Measurements from ENCODE around the gene BAIAP2L1.
"Not testable (repeated sequence)": the region's sequence is repeated elsewhere in the genome, so short reads cannot be mapped to it uniquely, and the experiment has no call there.

Gene BAIAP2L1

GRCh38 chr7:98396768-98397167, 4.1 kb downstream of the BAIAP2L1 start:
- peaks cover 7% of the 10 kb centered on the region for H3K36me3 ChIP-seq (ENCODE audit: insufficient read depth, insufficient read length, low read length)
- H3K9me3 ChIP-seq (ENCODE audit: insufficient read depth, low read length): peaks cover 16% of the 10 kb centered on the region; the same call in 1 of the 2 replicates
- TF ChIP-seq SUZ12 (IDR thresholded peaks at IDR 0.05; ENCODE audit: extremely low read depth, insufficient read depth, insufficient read length) (no peak), YY1 (IDR thresholded peaks at IDR 0.05; ENCODE audit: insufficient read depth, insufficient read length) (no peak), ZNF274 (IDR thresholded peaks at IDR 0.05; ENCODE audit: low read depth, low read length) (no peak)
- no peaks in the 10 kb centered on the region for H3K27me3 ChIP-seq (ENCODE audit: insufficient read depth, insufficient read length)
- no peak overlapping the region for H3K9ac ChIP-seq (ENCODE audit: insufficient read length, low read depth)
- no peak for DNase-seq (ENCODE audit: low read depth, low spot score)
- no peaks in the 10 kb centered on the region for H3K4me1 ChIP-seq (ENCODE audit: insufficient read depth, insufficient read length)
- H3K4me3 ChIP-seq (ENCODE audit: insufficient read length, low read depth): no peak overlapping the region

- Histone ChIP-seq H3K4me3 (ENCODE audit: insufficient read length, low read depth) (no peak overlapping the region), H3K27me3 (ENCODE audit: insufficient read depth, insufficient read length) (no peaks in the 10 kb centered on the region), H3K36me3 (ENCODE audit: insufficient read depth, insufficient read length, low read length) (peaks cover 7% of the 10 kb centered on the region), H3K4me1 (ENCODE audit: insufficient read depth, insufficient read length) (no peaks in the 10 kb centered on the region), H3K9me3 (ENCODE audit: insufficient read depth, low read length) (peaks cover 16% of the 10 kb centered on the region; the same call in 1 of the 2 replicates), H3K9ac (ENCODE audit: insufficient read length, low read depth) (no peak overlapping the region)
- TF ChIP-seq ZNF274 (IDR thresholded peaks at IDR 0.05; ENCODE audit: low read depth, low read length): no peak
- no peak for TF ChIP-seq SUZ12 (IDR thresholded peaks at IDR 0.05; ENCODE audit: extremely low read depth, insufficient read depth, insufficient read length)
- TF ChIP-seq YY1 (IDR thresholded peaks at IDR 0.05; ENCODE audit: insufficient read depth, insufficient read length): no peak
- DNase-seq (ENCODE audit: low read depth, low spot score): no peak
These were observed 4.9 kb downstream of the BAIAP2L1 start for GRCh38 chr7:98395951-98396350.

GRCh38 chr7:98395481-98395880, 5.4 kb downstream of the BAIAP2L1 start:
- Histone ChIP-seq H3K4me3 (ENCODE audit: insufficient read length, low read depth) (no peak overlapping the region), H3K9ac (ENCODE audit: insufficient read length, low read depth) (no peak overlapping the region), H3K4me1 (ENCODE audit: insufficient read depth, insufficient read length) (no peaks in the 10 kb centered on the region), H3K27me3 (ENCODE audit: insufficient read depth, insufficient read length) (no peaks in the 10 kb centered on the region), H3K36me3 (ENCODE audit: insufficient read depth, insufficient read length, low read length) (peaks cover 7% of the 10 kb centered on the region), H3K9me3 (ENCODE audit: insufficient read depth, low read length) (peaks cover 16% of the 10 kb centered on the region; the same call in 1 of the 2 replicates)
- no peak for DNase-seq (ENCODE audit: low read depth, low spot score)
- TF ChIP-seq ZNF274 (IDR thresholded peaks at IDR 0.05; ENCODE audit: low read depth, low read length): no peak
- TF ChIP-seq YY1 (IDR thresholded peaks at IDR 0.05; ENCODE audit: insufficient read depth, insufficient read length): no peak
- no peak for TF ChIP-seq SUZ12 (IDR thresholded peaks at IDR 0.05; ENCODE audit: extremely low read depth, insufficient read depth, insufficient read length)

- no peak for DNase-seq (ENCODE audit: low read depth, low spot score)
These were observed 6.5 kb downstream of the BAIAP2L1 start for GRCh38 chr7:98394377-98394836.

GRCh38 chr7:98387544-98388226, 13.2 kb downstream of the BAIAP2L1 start:
- Histone ChIP-seq H3K36me3 (ENCODE audit: insufficient read depth, insufficient read length, low read length) (peaks cover 7% of the 10 kb centered on the region), H3K27me3 (ENCODE audit: insufficient read depth, insufficient read length) (no peaks in the 10 kb centered on the region), H3K4me3 (ENCODE audit: insufficient read length, low read depth) (no peak overlapping the region), H3K9ac (ENCODE audit: insufficient read length, low read depth) (no peak overlapping the region), H3K9me3 (ENCODE audit: insufficient read depth, low read length) (no peaks in the 10 kb centered on the region), H3K4me1 (ENCODE audit: insufficient read depth, insufficient read length) (no peaks in the 10 kb centered on the region)
- DNase-seq (ENCODE audit: low read depth, low spot score): no peak
- no peak for TF ChIP-seq YY1 (IDR thresholded peaks at IDR 0.05; ENCODE audit: insufficient read depth, insufficient read length)

More at GRCh38 chr7:98394377-98394836, 6.5 kb downstream of the BAIAP2L1 start:
- no peaks in the 10 kb centered on the region for H3K27me3 ChIP-seq (ENCODE audit: insufficient read depth, insufficient read length)
- no peak for TF ChIP-seq SUZ12 (IDR thresholded peaks at IDR 0.05; ENCODE audit: extremely low read depth, insufficient read depth, insufficient read length)
- no peak for TF ChIP-seq YY1 (IDR thresholded peaks at IDR 0.05; ENCODE audit: insufficient read depth, insufficient read length)
- no peak for TF ChIP-seq ZNF274 (IDR thresholded peaks at IDR 0.05; ENCODE audit: low read depth, low read length)
- H3K9me3 ChIP-seq (ENCODE audit: insufficient read depth, low read length): peaks cover 8% of the 10 kb centered on the region; the same call in 1 of the 2 replicates
- no peak overlapping the region for H3K4me3 ChIP-seq (ENCODE audit: insufficient read length, low read depth)
- H3K36me3 ChIP-seq (ENCODE audit: insufficient read depth, insufficient read length, low read length): peaks cover 7% of the 10 kb centered on the region
- no peak overlapping the region for H3K9ac ChIP-seq (ENCODE audit: insufficient read length, low read depth)
- no peaks in the 10 kb centered on the region for H3K4me1 ChIP-seq (ENCODE audit: insufficient read depth, insufficient read length)

GRCh38 chr7:98387131-98387530, 13.8 kb downstream of the BAIAP2L1 start:
- Histone ChIP-seq H3K9me3 (ENCODE audit: insufficient read depth, low read length) (no peaks in the 10 kb centered on the region), H3K4me3 (ENCODE audit: insufficient read length, low read depth) (no peak overlapping the region), H3K4me1 (ENCODE audit: insufficient read depth, insufficient read length) (no peaks in the 10 kb centered on the region), H3K27me3 (ENCODE audit: insufficient read depth, insufficient read length) (no peaks in the 10 kb centered on the region), H3K9ac (ENCODE audit: insufficient read length, low read depth) (no peak overlapping the region), H3K36me3 (ENCODE audit: insufficient read depth, insufficient read length, low read length) (peaks cover 7% of the 10 kb centered on the region)
- no peak for DNase-seq (ENCODE audit: low read depth, low spot score)
- TF ChIP-seq SUZ12 (IDR thresholded peaks at IDR 0.05; ENCODE audit: extremely low read depth, insufficient read depth, insufficient read length) (no peak), ZNF274 (IDR thresholded peaks at IDR 0.05; ENCODE audit: low read depth, low read length) (no peak), YY1 (IDR thresholded peaks at IDR 0.05; ENCODE audit: insufficient read depth, insufficient read length) (no peak)

- peaks cover 11% of the 10 kb centered on the region for H3K36me3 ChIP-seq (ENCODE audit: insufficient read depth, insufficient read length, low read length)
- H3K27me3 ChIP-seq (ENCODE audit: insufficient read depth, insufficient read length); H3K4me1 ChIP-seq (ENCODE audit: insufficient read depth, insufficient read length); H3K9ac ChIP-seq (ENCODE audit: insufficient read length, low read depth); DNase-seq (ENCODE audit: low read depth, low spot score); H3K4me3 ChIP-seq (ENCODE audit: insufficient read length, low read depth); H3K9me3 ChIP-seq (ENCODE audit: insufficient read depth, low read length): not testable (repeated sequence)
These were observed 15.4 kb downstream of the BAIAP2L1 start for GRCh38 chr7:98385532-98385931.
